MM.1S (cell line): ENCODE results near the gene CDH12.

Source experiments
- CTCF ChIP-seq: fragments of 300-600 bp; sonication (generic); IDR thresholded peaks from 2 replicates; pipeline ENCODE4 v1.5.1; 2016; ENCODE audit warnings: antibody characterized with exemption, low read length, mixed read lengths
- EZH2 ChIP-seq: fragments of 300-600 bp; sonication (generic); optimal IDR thresholded peaks from 2 replicates; pipeline ENCODE3; 2017; ENCODE audit warnings: low read depth, mild to moderate bottlenecking, antibody characterized with exemption, low read length, mixed read lengths

GRCh38 chr5:22102823-22103359, 750.3 kb downstream of the CDH12 start:
- TF ChIP-seq CTCF (no peak), EZH2 (no peak)
